NB4 (cell line): Measurements from ENCODE around the gene C2orf68.

Experiments
- POLR2A ChIP-seq: IDR thresholded peaks from 2 replicates; pipeline ENCODE4 v1.6.1; 2011; ENCODE audit warnings: mild to moderate bottlenecking; ENCODE audit not compliant: insufficient read length; ENCODE audit errors: extremely low read depth
- TF ChIP-seq, protein P1 (sequence below): IDR thresholded peaks from one replicate; pipeline ENCODE4 v1.5.1; 2012; ENCODE audit warnings: low read depth, low read length
- TF ChIP-seq, protein P2 (sequence below): IDR thresholded peaks from 2 replicates; pipeline ENCODE4 v1.6.1; 2011; ENCODE audit warnings: low read depth, low read length

DNA sequence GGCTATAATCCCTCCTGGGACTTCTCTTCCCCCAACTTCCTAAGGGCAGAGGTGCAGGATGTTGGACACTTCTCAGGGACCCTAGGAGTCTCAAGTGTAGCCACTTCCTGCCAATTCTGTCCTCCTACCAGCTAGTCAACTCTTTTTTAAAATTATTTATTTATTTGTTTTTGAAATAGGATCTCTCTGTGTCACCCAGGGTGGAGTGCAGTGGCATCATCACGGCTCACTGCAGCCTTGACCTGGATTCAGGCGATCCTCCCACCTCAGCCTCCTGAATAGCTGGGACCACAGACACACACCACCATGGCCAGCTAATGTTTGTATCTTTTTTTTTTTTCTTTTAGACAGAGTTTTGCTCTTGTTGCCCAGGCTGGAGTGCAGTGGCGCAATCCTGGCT lies 44.6 kb upstream of the C2orf68 start:
- TF ChIP-seq, protein P1, sequence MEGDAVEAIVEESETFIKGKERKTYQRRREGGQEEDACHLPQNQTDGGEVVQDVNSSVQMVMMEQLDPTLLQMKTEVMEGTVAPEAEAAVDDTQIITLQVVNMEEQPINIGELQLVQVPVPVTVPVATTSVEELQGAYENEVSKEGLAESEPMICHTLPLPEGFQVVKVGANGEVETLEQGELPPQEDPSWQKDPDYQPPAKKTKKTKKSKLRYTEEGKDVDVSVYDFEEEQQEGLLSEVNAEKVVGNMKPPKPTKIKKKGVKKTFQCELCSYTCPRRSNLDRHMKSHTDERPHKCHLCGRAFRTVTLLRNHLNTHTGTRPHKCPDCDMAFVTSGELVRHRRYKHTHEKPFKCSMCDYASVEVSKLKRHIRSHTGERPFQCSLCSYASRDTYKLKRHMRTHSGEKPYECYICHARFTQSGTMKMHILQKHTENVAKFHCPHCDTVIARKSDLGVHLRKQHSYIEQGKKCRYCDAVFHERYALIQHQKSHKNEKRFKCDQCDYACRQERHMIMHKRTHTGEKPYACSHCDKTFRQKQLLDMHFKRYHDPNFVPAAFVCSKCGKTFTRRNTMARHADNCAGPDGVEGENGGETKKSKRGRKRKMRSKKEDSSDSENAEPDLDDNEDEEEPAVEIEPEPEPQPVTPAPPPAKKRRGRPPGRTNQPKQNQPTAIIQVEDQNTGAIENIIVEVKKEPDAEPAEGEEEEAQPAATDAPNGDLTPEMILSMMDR: no peak
- TF ChIP-seq POLR2A: no peak
- TF ChIP-seq, protein P2, sequence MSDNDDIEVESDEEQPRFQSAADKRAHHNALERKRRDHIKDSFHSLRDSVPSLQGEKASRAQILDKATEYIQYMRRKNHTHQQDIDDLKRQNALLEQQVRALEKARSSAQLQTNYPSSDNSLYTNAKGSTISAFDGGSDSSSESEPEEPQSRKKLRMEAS: no peak
